ENCODE measurements around the gene MIGA2.

The MIGA2 gene

GRCh38 chr9:129075996-129076639, 39.7 kb downstream of the MIGA2 start:
- DNase-seq, result no peak

GRCh38 chr9:129076640-129077037, 40.2 kb downstream of the MIGA2 start:
- DNase-seq, result no peak

- DNase-seq, result no peak
Measured at GRCh38 chr9:129077236-129077635, 40.8 kb downstream of the MIGA2 start.

GRCh38 chr9:129078691-129079503, 42.5 kb downstream of the MIGA2 start:
- no peak for DNase-seq

GRCh38 chr9:129079829-129080228, 43.4 kb downstream of the MIGA2 start:
- no peak for DNase-seq

GRCh38 chr9:129080298-129080600, 43.8 kb downstream of the MIGA2 start:
- DNase-seq, result no peak

GRCh38 chr9:129080601-129081387, 44.4 kb downstream of the MIGA2 start, which contains the start of gene DOLPP1:
DOLPP1 (plus strand) TSS chr9:129081111; CDS start chr9:129081132, 21 bp downstream.
- peak; percentile 100 for DNase-seq

GRCh38 chr9:129081388-129081904, 45.0 kb downstream of the MIGA2 start:
- no peak for DNase-seq

- no peak for DNase-seq
Measured at GRCh38 chr9:129084087-129084486, 47.7 kb downstream of the MIGA2 start.

- no peak for DNase-seq
Measured at GRCh38 chr9:129089246-129089645, 52.8 kb downstream of the MIGA2 start.

- DNase-seq, result no peak
Measured at GRCh38 chr9:129093602-129094386, 57.4 kb downstream of the MIGA2 start.

- no peak for DNase-seq
Measured at GRCh38 chr9:129094387-129095169, 58.2 kb downstream of the MIGA2 start.

GRCh38 chr9:129095170-129095667, 58.8 kb downstream of the MIGA2 start:
- no peak for DNase-seq

- no peak for DNase-seq
Measured at GRCh38 chr9:129095908-129096307, 59.5 kb downstream of the MIGA2 start.

- no peak for DNase-seq
Measured at GRCh38 chr9:129097671-129098306, 61.4 kb downstream of the MIGA2 start.

- DNase-seq, result no peak
Measured at GRCh38 chr9:129098328-129098727, 61.9 kb downstream of the MIGA2 start.

- DNase-seq, result no peak
Measured at GRCh38 chr9:129100383-129101169, 64.2 kb downstream of the MIGA2 start.

- no peak for DNase-seq
Measured at GRCh38 chr9:129101279-129101678, 64.9 kb downstream of the MIGA2 start.

GRCh38 chr9:129102095-129102525, 65.7 kb downstream of the MIGA2 start:
- no peak for DNase-seq
